Stimulated activated effector memory CD8-positive, alpha-beta T cell treated with anti-CD3 and anti-CD28 coated beads, Interleukin-12 subunit alpha, Interleukin-12 subunit beta, amount 100 ng/mL, for 72 hours (primary cell): Measurements from ENCODE around the gene MGST1.
"Not testable (repeated sequence)": the region's sequence is repeated elsewhere in the genome, so short reads cannot be mapped to it uniquely, and the experiment has no call there.

Experiments used
- ATAC-seq: fragments of 150-1000 bp; cut with Tn5 transposase; 2 replicates; pipeline ENCODE4 v1.10.0; 2021
- DNase-seq, 2 donors: peaks; one replicate each; pipeline ENCODE4 v3.0.0; 2021 to 2022; ENCODE audit warnings: low spot score in 2 of 2
- H3K27ac Mint-ChIP-seq: one replicate; pipeline ENCODE4 v1.8.0; 2022; ENCODE audit warnings: mild to moderate bottlenecking, mixed read lengths
- H3K36me3 Mint-ChIP-seq: one replicate; pipeline ENCODE4 v1.8.0; 2022; ENCODE audit warnings: mild to moderate bottlenecking, mixed read lengths
- H3K4me1 Mint-ChIP-seq: one replicate; pipeline ENCODE4 v1.8.0; 2022; ENCODE audit warnings: mixed read lengths
- H3K4me3 Mint-ChIP-seq: one replicate; pipeline ENCODE4 v1.8.0; 2022; ENCODE audit warnings: mild to moderate bottlenecking, mixed read lengths
- H3K9me3 Mint-ChIP-seq: one replicate; pipeline ENCODE4 v1.8.0; 2022; ENCODE audit warnings: mixed read lengths

Gene MGST1

DNA sequence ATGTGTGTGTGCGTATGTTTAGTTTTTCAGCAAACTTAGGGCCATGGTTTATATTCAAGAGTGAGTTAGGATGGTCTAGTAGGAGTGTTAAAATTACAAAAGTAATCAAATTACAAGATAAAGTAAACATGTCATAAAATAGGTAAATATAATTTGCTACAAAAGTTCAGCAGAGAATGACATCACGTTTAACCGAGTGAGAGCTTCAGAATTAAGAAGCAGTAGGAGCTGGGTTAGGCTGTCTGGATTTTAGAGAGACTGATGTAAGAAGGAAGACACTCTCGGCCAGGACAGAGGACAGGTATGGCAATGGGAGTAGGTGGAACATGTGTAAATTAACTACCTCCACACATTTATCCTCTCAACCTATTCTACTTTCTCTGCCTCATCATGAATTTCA, 11.6 kb upstream of the MGST1 start:
- H3K4me1 Mint-ChIP-seq, result no peaks in the 10 kb centered on the region
- H3K27ac Mint-ChIP-seq, result no peak overlapping the region
- H3K9me3 Mint-ChIP-seq, result peaks cover 15% of the 10 kb centered on the region
- ATAC-seq (no peak), DNase-seq (no peak)
- no peaks in the 10 kb centered on the region for H3K36me3 Mint-ChIP-seq
- H3K4me3 Mint-ChIP-seq, result no peak overlapping the region

DNA sequence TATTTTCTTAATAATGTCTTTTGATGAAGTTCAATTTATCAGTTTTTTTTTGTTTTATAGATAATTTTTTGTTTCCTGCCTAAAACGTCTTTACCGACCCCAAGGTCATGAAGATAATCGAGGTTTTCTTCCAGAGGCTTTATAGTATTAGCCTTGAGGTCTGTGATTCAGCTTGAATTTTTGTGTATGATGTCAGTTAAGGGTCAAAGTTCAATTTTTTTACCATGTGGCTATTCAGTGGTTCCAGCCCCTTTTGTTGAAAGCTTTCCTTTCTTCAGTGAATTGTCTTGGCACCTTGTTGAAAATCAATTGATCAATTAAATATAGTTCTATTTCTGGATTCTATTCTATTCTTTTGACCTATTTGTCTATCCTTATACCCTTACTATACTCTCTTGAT, 3.2 kb upstream of the MGST1 start:
- ATAC-seq (no peak), DNase-seq (no peak)
- Mint-ChIP-seq H3K27ac (no peak overlapping the region), H3K4me3 (no peak overlapping the region), H3K9me3 (peaks cover 13% of the 10 kb centered on the region), H3K36me3 (no peaks in the 10 kb centered on the region), H3K4me1 (no peaks in the 10 kb centered on the region)

DNA sequence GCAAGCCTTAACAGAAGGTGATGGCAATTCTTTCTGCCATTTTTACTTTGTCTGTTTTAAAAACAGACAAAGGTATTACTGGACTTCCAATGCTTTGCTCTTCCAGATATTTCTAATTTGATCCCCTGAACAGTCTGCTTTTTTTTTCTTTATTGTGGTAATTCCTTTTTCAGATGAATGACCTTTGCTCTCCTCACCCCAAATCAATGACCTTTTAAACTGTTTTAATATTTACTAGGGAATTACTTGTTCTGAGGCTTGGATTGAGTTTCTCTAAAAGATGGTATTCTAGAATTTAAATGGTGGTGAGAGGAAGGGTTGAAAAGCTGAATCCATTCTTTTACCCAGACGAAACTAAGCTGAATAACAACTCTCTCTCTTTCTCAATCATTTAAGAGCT, 2.3 kb upstream of the MGST1 start:
- H3K9me3 Mint-ChIP-seq, result peaks cover 15% of the 10 kb centered on the region
- no peaks in the 10 kb centered on the region for H3K36me3 Mint-ChIP-seq
- DNase-seq, result no peak
- no peak overlapping the region for H3K4me3 Mint-ChIP-seq
- no peak for ATAC-seq
- H3K4me1 Mint-ChIP-seq, result no peaks in the 10 kb centered on the region
- no peak overlapping the region for H3K27ac Mint-ChIP-seq

DNA sequence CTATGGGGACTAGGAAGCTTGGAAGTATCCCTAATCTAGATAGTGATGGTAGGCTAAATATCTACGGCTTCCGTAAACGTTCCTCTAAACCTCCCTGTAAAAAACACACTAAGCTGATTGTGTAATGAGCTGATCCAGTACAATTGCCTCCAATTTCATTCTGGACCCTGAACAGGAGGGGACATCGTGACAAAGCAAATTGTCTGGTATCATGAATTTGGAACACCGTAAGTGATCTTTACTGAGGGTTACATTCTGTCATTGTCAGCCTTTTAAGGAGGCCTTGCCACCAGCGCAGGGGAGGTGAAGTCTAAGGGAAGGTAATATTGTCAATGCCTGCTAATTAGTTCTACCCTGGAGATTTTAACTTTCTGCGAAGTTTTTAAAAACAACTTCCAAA, 487 bp upstream of the MGST1 start:
- H3K27ac Mint-ChIP-seq, result no peak overlapping the region
- no peaks in the 10 kb centered on the region for H3K4me1 Mint-ChIP-seq
- peaks cover 18% of the 10 kb centered on the region for H3K9me3 Mint-ChIP-seq
- H3K36me3 Mint-ChIP-seq, result no peaks in the 10 kb centered on the region
- H3K4me3 Mint-ChIP-seq, result no peak overlapping the region
- no peak for ATAC-seq
- DNase-seq, result no peak

DNA sequence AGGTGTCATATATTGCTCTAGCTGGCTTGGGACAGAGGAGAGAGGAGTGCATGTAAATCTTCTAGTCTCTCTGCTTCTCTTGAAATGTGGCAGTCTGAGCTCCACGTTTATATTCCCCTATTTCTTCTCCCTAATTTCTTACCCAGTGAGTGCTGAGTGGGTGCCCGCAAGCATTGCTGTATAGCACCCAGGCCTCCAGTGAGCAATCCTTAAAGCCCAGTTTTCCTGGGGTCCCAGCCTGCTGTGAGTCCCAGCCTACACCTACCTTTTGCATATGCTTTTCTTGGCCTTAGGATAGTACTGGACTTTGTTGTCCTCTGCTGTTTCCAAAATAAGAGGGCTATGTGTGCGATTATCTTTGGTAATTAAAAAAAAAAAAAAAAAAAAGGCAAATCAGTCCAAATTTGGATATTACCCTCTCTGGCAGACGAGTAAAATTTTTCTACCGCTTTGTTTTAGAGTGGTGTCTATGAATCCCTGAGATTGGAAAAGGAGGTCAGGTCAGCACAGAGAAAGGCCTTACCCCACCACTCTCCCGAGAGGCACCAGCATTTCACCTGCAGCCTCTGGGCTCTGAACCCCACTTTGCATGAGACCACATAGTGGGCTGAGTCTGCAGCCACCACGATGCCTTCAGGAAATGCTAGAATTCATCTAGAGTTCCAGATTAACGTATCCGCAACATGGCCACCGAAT, 1.1 kb downstream of the MGST1 start:
- no peaks in the 10 kb centered on the region for H3K4me1 Mint-ChIP-seq
- peaks cover 15% of the 10 kb centered on the region for H3K9me3 Mint-ChIP-seq
- H3K27ac Mint-ChIP-seq, result no peak overlapping the region
- no peak for DNase-seq
- no peaks in the 10 kb centered on the region for H3K36me3 Mint-ChIP-seq
- no peak for ATAC-seq
- H3K4me3 Mint-ChIP-seq, result no peak overlapping the region

DNA sequence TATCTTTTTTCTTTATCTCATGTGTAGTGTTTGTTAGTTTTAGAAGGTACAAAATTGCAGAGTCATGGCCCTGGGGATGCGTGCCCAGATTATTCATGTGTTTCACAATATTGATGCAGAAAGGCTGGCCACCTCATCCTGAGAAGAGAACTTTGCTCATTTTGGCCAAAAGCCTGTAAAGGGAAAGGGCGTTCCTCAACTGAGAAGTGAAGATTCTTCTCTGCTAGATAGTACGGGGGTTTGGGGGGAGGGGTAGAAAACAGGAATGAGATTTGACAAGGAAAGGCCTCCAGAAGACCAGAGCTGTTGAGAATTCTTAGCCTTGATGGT, 1.7 kb downstream of the MGST1 start:
- no peaks in the 10 kb centered on the region for H3K36me3 Mint-ChIP-seq
- H3K27ac Mint-ChIP-seq, result no peak overlapping the region
- H3K9me3 Mint-ChIP-seq, result peaks cover 15% of the 10 kb centered on the region
- H3K4me3 Mint-ChIP-seq, result no peak overlapping the region
- no peak for DNase-seq
- H3K4me1 Mint-ChIP-seq, result no peaks in the 10 kb centered on the region
- ATAC-seq, result no peak

DNA sequence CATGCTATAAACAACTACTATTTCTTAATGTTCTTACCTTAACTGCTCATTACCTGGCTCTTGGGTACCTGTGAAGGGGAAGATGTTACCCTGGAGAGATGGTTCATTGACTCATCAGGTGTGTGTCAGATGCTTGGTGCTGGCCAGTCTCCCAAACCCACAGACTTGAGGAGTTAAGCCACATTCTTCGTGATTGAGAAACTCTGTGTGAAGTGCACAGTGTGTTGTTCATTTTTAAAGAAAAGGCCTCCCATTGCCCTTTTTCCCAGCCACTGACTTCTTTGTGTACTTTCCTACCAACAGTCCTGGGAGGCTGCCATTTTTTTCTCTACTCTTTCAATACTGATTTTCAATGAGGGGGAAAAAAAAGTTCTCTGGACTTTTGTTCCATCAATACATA, 3.2 kb downstream of the MGST1 start:
- Mint-ChIP-seq H3K4me1 (no peaks in the 10 kb centered on the region), H3K36me3 (no peaks in the 10 kb centered on the region), H3K9me3 (peaks cover 10% of the 10 kb centered on the region), H3K27ac (no peak overlapping the region), H3K4me3 (no peak overlapping the region)
- ATAC-seq, result no peak
- no peak for DNase-seq

DNA sequence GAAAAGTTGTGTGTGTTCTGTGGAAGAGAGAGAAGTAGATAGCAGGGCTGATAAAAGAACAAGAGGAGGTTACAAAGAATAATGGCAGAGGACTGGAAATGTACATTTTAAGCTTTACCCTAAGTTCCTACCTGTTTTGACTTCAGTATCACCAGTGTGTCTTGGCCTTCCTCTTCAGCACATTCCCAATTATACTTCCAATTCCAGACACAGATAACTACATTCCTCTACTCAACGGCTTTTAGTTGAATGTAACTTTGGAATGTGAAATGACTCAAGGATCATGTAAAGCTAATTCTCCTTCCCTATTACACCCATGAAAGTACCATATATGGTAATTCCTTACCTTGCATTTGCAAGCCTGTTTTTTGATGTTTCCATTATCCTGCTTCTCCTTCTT, 5.0 kb downstream of the MGST1 start:
- H3K4me3 Mint-ChIP-seq, result no peak overlapping the region
- peaks cover 10% of the 10 kb centered on the region for H3K9me3 Mint-ChIP-seq
- no peaks in the 10 kb centered on the region for H3K4me1 Mint-ChIP-seq
- no peak for DNase-seq
- H3K36me3 Mint-ChIP-seq, result no peaks in the 10 kb centered on the region
- no peak for ATAC-seq
- H3K27ac Mint-ChIP-seq, result no peak overlapping the region

DNA sequence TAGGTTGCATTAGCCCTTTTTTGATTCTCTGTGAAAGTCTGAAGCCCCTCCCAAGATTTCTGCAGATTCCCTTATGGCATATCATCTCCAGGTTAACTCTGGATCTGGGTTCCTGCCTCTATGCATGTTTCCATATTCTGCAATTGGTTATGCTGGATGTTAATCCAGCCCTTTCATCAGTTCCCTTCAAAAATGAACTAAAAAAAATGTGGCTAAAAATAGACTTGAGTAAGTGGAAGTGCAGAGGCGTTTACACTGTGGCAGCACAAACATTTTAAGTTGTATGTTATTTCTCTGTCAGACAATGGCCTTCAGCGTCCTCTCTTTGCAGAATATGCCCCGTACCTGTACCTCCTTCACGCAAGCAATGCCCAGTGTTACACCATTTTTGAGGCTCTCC, 11.4 kb downstream of the MGST1 start:
- Mint-ChIP-seq H3K9me3 (peaks cover 12% of the 10 kb centered on the region), H3K36me3 (no peaks in the 10 kb centered on the region), H3K27ac (no peak overlapping the region), H3K4me3 (no peak overlapping the region), H3K4me1 (no peaks in the 10 kb centered on the region)
- no peak for DNase-seq
- no peak for ATAC-seq

DNA sequence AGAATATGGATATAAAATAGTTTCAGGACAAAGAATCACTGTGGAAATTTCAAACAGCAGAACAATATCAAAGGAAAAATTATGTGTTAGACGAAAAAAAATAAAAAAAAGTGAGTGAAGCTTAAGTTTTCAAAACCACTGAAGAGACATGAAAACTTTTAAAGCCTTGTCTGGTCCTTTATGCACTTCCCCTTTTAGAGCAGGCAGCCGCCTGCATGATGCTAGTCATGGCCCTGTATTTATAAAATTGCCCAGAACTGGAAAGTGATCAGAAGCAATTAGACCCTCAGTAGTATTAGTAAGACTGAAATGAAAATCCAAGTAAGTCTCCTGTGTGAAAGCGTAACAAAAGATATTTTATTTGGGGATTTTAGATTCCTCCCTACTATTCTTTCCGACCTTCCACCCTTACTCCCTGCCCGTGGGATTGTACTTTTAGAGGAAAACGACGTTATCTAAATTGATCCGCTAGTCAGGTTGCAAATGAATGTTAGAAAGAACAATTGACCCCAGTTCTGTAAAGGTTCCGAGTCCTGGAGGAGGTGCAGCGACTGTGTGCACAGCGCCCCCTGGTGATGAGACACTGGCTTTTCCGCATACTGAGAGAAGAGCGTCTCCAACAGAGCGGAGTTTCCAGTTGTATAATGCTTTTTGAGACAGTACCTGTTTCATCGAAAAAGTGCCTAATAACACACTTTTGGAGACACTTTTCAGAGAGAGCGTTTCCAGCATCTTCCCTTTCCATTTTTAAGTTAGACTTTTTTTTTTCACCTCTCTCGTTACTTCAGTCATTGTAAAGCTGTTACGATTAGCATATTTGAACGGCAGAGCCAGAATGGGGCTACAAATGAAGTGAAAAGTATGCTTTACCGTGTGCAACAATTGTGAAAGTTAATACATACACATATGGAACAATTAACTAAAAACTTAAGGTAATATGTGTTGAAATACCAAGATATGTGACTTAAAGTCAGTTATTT, 12.4 kb downstream of the MGST1 start:
- no peaks in the 10 kb centered on the region for H3K4me1 Mint-ChIP-seq
- no peak for ATAC-seq
- H3K9me3 Mint-ChIP-seq, result peaks cover 12% of the 10 kb centered on the region
- no peak overlapping the region for H3K4me3 Mint-ChIP-seq
- DNase-seq, result no peak
- H3K27ac Mint-ChIP-seq, result no peak overlapping the region
- H3K36me3 Mint-ChIP-seq, result no peaks in the 10 kb centered on the region

DNA sequence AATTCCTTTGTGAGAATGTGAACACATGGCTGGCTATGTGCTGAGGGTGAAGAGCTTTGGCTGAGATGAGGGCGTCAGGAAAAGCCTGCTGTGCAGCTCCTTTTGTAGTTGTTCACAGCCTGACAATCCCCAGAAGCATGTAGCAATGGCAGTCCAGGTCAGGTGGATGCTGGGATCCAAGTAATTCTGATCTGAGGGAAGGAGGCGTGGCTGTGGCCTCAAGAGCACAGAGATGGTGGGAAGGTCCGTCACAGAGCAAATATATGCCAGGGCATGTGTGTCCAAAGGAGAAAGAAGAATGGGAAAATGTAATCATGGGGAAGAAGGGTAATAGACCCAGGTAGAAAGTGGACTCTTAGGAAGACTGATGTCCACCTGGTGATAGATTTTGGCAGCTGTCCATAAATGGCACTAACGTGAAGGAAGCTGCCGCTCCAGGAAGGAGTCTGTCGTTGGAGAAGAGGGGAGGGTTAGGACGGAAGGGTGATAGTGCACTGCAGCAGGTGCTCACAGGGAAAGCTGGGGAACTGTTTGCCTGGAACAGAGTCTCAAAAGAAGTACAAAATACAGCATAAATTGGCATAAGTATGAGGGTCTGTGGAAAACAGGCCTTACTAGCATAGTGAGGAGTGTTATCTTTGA, 13.8 kb downstream of the MGST1 start:
- H3K4me1 Mint-ChIP-seq, result no peaks in the 10 kb centered on the region
- DNase-seq, result no peak
- H3K9me3 Mint-ChIP-seq, result peaks cover 12% of the 10 kb centered on the region
- ATAC-seq, result no peak
- H3K4me3 Mint-ChIP-seq, result no peak overlapping the region
- H3K36me3 Mint-ChIP-seq, result no peaks in the 10 kb centered on the region
- H3K27ac Mint-ChIP-seq, result no peak overlapping the region

DNA sequence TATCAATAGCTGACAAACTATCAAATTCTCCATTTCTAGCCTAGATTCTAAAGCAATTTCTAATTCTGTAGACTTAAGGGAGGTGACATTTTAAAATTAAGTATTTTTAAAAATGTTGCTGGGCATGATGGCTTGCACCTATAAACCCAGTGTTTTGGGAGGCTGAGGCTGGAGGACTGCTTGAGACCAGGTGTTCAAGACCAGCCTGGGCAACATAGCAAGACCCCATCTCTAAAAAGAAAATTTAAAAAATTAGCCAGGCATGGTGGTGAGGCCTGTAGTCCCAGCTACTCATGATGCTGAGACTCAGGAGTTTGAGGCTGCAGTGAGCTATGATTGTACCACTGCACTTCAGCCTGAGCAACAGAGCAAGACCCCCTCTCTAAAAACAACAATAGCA, 15.1 kb downstream of the MGST1 start:
- Mint-ChIP-seq H3K9me3 (peaks cover 12% of the 10 kb centered on the region), H3K36me3 (no peaks in the 10 kb centered on the region), H3K4me1 (no peaks in the 10 kb centered on the region), H3K4me3 (no peak overlapping the region), H3K27ac (no peak overlapping the region)
- no peak for ATAC-seq
- no peak for DNase-seq

DNA sequence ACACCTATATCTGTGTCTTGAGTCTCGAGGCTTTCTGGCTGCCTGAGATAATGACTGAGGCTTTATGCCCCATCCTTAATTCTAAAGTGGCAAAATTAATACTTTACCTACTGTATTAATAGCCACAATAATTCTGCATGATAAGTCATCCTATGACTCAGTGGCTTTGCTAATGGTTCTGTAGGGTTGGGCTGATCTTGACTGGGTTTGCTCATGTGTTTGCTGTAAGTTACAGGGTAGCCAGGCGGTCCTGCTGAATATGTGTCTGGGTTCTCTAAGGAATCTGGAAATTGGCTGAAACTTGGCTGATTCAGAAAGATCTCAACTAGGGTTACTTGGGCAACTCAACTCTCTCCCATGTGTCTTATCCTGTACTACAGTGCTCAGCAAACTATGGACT, 21.7 kb downstream of the MGST1 start:
- DNase-seq (no peak), ATAC-seq (no peak)
- H3K4me3 Mint-ChIP-seq, result no peak overlapping the region
- no peaks in the 10 kb centered on the region for H3K4me1 Mint-ChIP-seq
- H3K27ac Mint-ChIP-seq, result no peak overlapping the region
- no peaks in the 10 kb centered on the region for H3K36me3 Mint-ChIP-seq
- peaks cover 3% of the 10 kb centered on the region for H3K9me3 Mint-ChIP-seq

DNA sequence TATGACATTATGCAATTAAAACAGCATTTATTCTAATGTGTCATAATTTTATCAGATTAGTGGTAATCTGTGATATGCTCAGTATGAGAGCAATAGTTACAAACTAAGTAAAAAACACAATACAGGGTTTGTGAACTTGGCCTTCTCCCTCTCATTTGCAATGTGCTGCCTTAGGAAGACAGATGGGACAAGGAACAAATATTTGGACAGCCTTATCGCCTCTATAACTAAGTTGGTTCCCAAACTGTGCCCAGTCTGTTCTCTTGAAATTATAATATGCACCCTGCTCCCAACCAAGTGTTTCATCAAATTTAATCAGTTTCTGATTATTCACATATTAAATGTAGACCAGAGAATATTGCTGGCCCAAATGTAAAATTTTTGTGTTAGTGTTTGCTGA, 22.7 kb downstream of the MGST1 start:
- Mint-ChIP-seq H3K4me3 (no peak overlapping the region), H3K27ac (no peak overlapping the region), H3K36me3 (no peaks in the 10 kb centered on the region), H3K4me1 (no peaks in the 10 kb centered on the region), H3K9me3 (peaks cover 3% of the 10 kb centered on the region)
- no peak for ATAC-seq
- no peak for DNase-seq

DNA sequence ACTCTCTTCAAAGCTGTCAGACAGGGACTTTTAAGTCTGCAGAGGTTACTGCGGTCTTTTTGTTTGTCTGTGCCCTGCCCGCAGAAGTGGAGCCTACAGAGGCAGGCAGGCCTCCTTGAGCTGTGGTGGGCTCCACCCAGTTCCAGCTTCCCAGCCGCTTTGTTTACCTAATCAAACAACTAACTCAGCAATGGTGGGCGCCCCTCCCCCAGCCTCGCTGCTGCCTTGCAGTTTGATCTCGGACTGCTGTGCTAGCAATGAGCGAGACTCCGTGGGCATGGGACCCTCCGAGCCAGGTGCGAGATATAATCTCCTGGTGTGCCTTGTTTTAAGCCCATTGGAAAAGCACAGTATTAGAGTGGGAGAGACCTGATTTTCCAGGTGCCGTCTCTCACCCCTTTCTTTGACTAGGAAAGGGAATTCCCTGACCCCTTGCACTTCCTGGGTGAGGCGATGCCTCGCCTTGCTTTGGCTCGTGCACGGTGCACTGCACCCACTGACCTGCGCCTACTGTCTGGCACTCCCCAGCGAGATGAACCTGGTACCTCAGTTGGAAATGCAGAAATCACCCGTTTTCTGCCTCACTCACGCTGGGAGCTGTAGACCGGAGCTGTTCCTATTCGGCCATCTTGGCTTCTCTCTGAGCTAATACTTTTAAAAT, 35.3 kb downstream of the MGST1 start:
- peaks cover 15% of the 10 kb centered on the region for H3K9me3 Mint-ChIP-seq
- H3K4me3 Mint-ChIP-seq, H3K27ac Mint-ChIP-seq, H3K4me1 Mint-ChIP-seq, H3K36me3 Mint-ChIP-seq, ATAC-seq, DNase-seq: not testable (repeated sequence)
